Activated CD4-positive, alpha-beta T cell treated with anti-CD3 and anti-CD28 coated beads for 48 hours (primary cell): ENCODE data around the gene RGL4.
"Not testable (repeated sequence)": the region's sequence is repeated elsewhere in the genome, so short reads cannot be mapped to it uniquely, and the experiment has no call there.

Source experiments
- DNase-seq: peaks from one replicate; pipeline ENCODE4 v3.0.0-alpha.2; 2020

Gene RGL4

DNA sequence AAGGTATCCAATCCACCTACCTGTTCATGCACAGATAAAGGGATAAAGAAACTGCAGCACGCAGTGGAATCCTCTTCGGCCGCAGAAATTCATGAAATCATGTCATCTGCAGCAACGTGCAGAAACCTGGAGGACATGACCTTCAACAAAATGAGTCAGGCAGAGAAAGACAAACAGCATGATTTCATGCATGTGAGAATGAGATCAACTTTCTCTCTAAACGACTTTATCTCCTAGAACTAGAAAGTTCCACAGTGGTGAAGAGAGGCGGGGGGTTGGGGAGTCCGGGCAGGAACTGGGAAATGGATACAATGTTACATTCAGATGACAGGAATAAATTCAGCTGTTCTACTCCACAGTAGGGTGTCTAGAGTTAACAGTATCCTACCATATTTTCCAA is 9.9 kb downstream of the RGL4 start:
- no peak for DNase-seq

DNA sequence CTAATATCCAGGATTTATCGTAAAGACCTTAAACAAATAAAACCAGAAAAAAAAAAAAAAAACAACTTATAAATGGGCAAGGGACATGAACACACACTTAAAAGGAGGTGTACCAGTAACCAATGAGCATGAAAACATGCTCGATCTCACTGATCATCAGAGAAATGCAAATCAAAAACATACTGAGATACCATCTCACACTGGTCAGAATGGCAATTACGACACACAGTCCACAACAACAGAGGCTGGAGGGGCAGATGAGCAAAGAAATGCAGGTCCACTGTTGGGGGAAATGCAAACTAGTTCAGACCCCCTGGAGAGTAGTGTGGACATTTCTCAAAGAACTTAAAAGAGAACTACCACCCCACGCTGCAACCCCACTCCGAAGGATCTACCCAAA is 13.2 kb downstream of the RGL4 start:
- no peak for DNase-seq

DNA sequence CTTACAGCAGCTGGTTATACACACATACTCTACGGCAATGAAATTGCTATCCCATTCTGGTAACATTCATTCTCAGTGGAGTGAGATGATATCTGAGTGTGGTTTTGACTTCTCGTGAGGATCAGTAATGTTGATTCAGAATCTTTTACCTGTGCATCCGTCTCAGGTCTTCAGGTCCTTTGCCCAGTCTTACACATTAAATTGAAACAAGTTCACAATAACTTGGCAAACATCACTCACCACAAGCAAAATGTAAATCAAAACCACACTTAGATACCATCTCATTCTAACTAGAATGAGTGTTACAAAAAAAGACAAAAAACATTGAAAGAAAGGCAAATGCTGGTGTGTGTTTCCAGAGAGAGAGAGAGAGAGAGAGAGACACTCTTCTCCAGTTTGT is 14.0 kb downstream of the RGL4 start:
- DNase-seq: no peak

DNA sequence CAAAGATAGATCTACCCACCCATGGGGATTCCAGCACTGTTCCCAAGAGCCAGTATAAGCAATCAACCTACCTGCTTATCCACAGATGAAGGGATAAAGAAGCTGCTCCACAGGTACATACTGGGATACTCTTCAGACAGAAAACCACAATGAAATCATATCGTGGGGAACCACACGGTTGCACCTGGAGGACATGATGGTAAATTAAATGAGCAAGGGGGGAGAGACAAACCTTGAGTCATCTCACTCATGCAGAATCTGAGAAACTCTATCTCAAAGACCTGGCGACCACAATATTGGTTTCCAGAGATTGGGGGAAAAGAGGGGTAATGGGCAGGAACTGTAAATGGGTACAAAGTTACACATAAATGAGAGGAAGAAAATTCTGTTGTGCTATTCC is 14.5 kb downstream of the RGL4 start:
- DNase-seq: peak; percentile 51

DNA sequence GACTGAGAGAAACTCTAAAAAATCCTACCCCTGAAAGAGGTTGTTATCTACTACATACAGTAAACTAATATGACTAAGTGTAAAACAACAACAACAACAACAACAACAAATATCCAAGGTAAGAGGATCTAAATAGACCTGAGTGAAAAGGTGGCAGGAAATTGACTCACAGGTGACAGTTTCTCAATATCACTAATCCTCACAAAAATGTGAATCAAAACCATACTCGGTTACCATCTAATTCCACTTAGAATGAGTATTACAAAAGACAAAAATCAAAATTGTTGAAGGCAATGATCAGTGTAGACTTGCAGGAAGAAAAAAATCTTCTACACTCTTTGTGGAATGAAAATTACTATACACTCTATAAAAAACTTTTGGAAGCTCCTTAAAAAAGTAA is 17.5 kb downstream of the RGL4 start:
- DNase-seq: no peak

DNA sequence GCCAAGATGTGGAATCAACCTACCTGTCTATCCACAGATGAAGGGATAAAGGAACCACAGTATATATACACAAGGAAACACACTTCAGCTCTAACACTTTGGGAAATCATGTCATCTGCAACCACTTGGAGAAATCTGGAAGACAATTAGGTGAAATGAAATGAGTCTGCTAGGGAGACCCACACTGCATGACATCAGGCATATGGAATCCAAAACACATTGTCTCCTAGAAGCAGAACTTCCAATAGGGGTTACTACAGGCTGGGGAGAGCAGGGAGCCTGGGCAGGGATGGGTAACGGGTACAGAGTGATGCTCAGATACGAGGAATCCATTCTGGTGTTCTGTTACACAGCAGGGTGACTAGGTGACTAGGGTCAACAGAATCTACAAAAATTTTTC is 18.3 kb downstream of the RGL4 start:
- no peak for DNase-seq

DNA sequence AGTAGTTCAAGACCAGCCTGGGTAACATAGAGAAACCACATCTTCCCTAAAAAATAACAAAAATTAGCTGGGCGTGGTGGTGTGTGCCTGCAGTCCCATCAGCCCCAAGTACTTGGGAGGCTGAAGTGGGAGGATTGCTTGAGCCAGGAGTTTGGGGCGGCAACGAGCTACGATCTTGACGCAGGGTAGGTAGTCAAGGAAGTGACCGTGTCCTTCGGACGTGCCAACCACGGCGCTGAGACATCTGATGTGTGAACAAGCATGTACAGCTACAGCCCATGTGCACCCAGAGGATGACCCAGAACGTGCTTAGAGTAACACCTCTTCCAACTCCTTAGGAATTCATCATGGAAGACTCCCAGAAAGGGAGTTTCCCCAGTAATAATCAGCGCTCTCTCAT is 21.4 kb downstream of the RGL4 start:
- no peak for DNase-seq

DNA sequence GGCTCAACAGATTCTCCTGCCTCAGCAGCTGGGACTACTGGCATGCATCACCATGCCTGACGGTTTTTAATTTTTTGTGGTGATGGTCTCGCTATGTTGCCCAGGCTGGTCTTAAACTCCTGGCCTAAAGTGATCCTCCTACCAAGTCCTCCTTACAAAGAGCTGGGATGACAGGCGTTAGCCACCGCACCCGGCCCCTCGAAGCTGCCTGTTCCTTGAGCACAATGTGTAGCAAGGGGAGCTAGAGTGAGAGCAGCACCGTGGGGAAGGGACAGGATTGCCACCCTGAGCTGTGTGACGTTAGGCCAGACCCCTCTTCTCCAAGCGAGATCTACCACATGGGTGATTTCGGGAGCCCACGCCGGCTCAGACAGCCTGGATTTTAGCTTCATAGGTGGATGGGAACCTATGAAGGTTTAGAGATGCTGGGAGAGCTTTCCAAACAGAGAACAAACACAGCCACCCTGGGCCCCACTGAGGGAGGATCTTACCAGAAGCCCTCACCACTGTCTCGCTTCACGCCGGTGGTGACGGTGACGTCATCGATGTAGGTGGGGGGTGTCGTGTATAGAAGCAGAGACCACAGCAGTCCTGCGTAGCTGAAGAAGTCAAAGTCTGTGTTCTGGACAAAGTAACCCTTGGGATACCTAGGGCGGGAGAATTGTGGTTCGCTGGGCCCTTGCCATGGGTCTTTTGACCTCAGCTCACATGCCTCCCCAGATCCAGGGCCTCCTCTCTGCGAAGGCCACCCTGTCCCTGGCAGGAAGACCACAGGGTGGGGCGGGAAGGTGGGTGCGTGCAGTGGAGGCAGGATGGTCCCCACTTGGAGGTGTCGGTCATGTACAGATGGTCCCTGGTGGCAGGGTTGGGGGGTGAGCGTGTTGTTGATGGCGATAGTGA is 23.1 kb downstream of the RGL4 start:
- DNase-seq: peak; percentile 55

DNA sequence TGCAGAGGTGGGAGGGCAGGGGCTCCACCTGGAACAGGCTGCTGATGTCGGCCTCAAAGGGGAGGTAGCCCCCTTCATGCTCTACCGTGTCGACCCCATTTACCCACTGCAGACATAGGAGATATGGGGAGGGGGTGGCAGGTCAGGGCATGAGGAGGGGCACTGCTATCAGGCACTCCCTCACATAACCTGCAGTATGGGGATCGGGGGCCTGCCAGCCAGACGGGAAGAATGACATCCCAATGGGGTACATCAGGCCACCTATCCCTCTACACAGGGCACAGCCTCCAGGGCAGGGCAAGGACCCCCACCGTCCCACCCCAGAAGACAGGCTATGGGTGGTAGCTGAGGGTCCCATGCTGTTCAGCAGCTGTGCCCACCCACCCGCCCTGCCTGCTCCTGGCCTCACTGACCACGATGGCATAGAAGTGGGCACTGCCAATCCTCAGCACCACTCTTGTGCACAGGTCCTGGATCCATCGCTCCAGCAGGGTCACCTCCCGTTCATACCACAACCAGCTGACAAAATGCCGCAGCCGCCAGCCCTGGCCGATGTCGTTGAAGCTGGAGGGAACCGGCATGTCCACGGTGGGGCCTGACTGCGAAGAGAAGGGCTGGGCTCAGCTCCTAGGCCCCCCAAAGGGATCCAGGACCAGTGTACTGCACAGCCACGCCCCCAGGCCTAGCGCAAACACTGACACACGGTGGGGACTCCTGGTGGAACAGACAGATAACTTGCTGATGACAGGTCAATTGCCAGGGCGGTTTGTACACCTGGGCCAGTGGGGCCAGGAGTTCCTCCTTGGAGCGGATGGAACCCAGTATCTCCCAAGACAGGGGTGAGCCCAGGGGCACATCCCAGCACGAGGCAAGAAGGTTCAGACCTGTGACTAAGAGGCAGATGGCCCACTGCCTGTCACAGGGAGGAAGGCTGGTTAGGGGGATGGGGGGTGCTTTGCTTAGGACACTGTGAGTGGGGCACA is 24.1 kb downstream of the RGL4 start:
- DNase-seq: no peak

DNA sequence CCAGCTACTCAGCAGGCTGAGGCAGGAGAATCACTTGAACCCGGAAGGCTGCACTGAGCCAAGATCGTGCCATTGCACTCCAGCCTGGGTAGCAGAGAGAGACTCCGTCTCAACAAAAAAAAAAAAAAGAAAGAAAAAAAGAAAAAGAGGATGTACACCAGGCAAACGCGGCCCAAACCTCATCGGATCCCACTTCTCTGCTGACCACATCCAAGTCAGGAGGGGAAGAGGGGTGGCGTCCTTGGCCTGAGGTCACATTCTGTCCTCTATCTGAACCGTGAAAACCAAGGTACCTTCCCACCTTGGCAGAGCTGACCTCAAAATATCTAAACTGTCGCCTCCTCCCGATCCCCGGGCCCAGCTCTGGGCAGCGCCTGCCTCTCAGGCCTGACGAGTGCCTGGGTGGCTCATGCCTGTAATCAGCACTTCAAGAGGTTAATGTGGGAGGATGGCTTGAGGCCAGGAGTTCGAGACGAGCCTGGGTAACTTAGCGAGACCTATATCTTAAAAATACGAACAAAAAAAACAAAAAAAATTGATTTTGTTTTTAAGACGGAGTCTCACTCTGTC is 25.1 kb downstream of the RGL4 start:
- no peak for DNase-seq

DNA sequence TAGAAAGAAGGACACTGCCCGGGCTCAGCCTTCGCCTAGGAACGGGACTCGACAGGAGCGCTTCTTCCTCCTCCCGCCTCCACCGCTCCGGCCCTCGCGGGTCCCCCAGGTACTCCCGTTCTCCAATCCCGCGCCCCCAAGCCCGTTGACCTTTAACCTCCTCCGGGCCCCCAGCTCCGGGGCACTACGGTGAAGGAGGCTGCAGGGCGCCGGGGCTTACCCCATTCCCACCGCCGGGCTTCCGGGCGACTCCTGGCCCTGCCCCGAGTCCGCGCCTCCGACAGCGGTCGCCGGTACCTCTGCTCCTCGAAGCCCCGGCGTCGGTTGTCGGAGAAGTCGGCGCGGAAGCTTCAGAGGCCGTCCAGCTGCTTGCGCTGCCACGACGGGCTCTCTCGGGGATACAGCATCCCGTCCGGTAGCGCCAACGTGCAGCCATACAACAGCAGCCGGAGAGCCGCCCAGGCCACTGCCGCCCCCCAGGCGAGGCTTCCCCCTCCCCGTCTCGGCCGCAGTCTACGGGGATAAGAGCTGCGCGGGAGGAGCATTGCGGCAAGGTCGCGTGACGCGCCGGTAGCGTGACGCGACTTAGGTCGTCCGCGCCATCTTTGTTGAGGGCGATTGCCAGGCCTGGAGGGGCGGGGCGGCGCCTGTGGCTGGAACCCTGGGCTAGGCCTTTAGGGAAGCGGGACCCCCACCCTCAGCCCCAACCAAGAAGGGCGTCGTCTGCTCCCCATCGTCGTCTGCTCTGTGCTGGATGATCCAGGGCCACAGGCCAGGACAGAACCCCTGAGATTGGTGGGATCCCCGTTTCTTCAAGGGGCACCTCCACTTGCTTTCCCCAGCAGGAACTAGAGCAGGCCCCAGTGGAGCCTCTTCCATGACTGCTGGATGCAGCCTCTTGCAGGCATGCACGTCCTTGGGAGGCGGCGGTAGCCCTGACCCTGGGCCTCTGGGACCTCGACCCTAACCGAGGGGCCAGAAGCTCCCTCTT is 26.3 kb downstream of the RGL4 start:
- peak; percentile 88 for DNase-seq

DNA sequence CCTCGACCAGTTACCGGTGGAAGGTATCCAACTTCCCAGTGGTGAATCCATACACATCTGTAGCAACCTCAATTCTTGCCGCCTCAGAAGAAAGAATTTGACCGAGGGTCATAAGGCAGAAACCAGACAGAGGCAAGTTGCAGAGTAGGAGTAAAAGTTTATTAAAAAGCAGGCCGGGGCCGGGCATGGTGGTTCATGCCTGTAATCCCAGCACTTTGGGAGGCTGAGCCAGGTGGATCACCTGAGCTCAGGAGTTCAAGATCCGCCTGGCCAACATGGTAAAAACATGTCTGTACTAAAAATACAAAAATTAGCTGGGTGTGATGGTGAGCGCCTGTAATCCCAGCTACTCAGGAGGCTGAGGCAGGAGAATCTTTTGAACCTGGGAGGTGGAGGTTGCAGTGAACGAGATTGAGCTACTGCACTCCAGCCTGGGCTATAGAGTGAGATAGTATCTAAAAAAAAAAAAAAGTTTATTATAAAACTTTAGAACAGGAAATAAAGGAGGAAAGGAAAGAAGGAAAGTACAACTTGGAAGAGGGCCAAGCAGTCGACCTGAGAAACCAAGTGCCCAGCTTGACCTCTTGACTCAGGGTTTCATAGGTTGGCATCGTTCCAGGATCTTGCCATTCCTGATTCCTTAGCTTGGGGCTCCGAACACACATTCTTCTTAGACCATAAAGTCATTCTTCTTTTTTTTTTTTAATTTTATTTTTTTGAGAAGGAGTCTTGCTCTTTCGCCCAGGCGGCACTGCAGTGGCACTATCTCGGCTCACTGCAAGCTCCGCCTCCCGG is 27.8 kb downstream of the RGL4 start:
- no peak for DNase-seq

DNA sequence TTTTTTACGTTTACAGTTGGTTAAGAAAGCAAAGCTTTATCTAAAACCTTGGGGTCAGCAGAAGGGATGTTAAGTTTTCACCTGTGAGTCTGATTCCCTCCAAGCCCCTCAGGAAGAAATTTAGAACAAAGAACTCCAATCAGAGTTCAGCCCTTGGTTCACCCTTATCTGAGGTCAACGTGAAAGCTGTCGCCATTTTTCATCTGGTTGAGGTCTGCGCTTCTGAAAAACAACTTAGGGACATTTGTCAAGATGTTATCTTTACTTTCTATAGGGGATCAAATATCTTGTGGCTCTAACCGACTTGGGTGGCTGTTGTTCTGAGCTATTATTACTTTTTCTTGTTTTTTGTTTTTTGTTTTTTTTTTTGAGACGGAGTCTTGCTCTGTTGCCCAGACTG is 30.0 kb downstream of the RGL4 start:
- no peak for DNase-seq

DNA sequence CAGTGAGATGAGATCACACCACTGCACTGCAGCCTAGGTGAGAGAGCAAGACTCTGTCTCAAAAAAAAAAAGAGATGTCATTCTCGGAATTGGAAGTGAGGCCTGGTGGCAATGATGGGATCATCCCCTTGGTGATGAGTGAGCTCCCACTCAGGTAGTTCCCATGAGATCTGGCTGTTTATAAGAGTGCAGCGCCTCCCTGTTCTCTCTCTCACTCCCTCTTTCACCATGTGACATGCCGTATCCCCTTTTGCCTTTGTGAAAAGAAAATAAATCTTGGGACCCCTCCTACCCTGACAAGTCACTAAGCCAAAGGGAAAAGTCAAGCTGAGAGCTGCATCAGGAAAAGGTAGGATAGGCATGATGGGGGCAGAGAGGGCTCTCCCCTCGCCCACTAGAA is 31.3 kb downstream of the RGL4 start:
- DNase-seq: no peak

DNA sequence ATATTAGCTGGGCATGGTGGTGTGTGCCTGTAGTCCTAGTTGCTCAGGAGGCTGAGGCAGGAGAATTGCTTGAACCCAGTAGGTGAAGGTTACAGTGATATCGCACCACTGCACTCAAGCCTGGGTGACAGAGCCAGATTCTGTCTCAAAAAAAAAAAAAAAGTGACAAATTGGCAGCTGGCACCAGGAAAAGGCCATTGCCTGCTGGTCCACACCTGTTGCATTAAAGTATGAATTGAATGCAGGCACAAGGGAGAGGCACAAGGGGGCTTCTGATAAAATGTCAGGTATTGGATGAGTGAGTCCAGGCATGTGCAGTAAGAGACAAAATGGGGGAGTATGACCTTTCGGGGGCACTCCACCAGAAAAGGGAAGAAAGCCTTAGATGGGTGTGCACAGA is 31.9 kb downstream of the RGL4 start:
- DNase-seq: no peak

DNA sequence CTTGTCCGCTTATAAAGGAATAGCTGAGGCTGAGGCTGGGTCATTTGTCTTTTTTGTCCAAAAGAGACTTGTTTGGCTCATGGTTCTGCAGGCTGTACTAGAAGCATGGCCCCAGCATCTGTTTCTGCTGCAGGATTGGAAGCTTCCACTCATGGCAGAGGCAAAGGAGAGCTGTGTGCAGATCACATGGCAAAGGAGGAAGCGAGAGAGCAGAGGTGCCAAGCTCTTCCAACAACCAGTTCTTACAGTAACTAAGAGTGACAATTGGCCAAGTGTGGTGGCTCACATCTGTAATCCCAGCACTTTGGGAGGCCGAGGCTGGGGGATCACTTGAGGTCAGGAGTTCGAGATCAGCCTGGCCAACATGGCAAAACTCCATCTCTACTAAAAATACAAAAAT is 37.3 kb downstream of the RGL4 start:
- DNase-seq: not testable (repeated sequence)

DNA sequence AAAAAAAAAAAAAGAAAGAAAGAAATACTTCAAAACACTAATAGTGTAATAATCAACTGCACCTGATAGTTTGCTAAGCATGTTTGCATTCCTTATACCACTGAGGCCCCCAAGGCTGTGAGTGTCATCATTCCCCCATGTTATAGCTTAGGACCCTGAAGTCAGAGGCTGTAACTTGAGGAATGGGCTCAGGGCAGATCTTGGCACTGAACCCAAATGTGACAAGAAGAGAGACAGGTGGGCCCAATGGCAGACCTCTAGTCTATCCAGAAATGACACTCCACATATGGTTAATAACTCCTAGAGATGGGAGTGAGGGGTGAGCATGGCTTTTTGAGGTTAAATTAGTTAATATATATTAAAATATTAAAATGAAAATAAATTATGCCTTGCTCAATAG is 46.9 kb downstream of the RGL4 start:
- DNase-seq: no peak

DNA sequence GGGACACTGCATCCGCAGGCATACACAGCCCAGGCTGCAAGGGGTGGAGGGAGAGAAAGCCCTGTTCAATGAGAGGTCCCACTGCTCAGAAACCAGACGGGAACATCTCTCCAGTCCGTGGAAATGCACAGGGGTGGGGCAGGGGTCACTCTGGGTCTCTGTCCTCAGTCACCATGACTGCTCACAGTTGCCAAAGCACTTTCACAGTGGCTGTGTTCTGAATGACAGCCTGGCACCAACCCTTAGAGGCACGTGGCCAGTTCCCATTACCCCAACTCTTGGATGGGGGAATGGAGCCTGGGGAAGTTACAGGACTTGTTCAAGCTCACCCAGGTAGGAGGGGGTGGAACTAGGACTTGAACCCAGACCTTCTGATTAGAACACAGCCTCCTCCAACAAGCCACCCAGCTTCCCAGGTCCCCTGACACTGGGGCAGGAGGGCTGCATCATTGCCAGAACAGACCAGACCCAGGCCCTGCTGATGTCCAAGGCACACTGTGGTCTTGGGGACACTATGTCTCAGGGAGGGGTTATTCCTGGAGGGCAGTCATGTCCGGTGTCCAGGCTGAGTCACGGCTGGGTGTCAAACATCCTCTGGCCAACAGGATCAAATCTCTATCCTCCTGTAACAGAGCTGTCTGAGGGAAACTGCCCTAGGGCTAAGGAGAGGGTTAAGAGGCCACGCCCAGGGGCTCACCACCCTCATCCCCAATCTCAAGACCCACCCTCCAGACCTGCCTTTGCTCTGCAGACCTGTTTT is 51.9 kb downstream of the RGL4 start:
- DNase-seq: no peak

DNA sequence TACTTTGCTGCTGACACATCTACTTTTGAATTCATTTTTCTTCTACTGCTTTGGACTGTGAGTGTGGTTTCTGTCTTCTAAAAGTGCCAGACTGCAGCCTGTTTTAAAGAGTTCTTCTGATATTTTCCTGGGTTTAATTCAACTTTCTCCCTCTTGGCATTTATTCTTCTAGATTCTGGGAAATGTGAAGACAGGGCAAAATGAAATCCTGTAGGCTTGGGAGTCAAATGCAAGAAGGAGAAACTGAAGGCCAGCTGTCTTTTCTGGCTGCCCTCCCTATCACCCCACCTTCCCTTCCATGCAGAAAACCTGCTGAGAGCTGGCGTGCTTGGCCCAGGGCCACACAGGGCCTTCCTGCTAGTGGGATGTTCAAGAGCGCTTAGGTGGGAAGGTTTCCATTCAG is 52.5 kb downstream of the RGL4 start:
- DNase-seq: no peak

DNA sequence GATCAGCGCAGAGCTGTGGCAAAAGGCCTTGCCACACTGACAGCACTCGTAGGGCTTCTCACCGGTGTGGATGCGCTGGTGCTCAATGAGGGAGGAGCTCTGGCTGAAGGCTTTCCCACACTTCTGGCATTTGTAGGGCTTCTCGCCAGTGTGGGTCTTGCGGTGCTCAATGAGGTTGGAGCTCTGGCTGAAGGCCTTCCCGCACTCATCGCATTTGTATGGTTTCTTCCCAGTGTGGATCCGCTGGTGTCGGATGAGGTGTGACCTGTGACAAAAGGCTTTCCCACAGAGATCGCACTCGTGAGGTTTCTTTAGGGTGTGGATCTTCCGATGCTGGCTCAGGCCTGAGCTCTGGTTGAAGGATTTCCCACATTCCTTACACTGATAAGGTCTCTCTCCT is 53.2 kb downstream of the RGL4 start:
- no peak for DNase-seq

DNA sequence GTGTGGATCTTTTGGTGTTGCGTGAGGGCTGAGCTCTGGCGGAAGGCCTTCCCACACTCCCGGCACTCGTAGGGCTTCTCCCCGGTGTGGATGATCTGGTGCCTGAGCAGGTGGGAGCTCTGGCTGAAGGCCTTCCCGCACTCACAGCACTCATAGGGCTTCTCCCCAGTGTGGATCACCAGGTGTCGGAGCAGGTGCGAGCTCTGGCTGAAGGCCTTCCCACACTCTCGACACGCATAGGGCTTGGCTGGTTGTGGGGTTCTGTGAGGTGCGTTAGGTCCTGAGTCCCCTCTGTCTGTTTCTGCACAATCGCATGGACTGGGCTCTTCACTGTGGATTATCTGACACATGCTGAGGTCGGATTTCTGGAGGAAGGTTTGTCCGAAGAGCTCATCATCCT is 53.7 kb downstream of the RGL4 start:
- DNase-seq: no peak
